LNCaP clone FGC (cell line): ENCODE measurements around the gene IRAK2.

Experiments
- DNase-seq: peaks from one replicate; pipeline ENCODE4 v3.0.0-alpha.2; 2011; ENCODE audit warnings: low read depth
- H3K4me3 ChIP-seq: 2 replicates; pipeline ENCODE4 v1.5.1; 2011; ENCODE audit warnings: mild to moderate bottlenecking, low read depth, low read length, control low read depth
- CTCF ChIP-seq: IDR thresholded peaks from 2 replicates; pipeline ENCODE4 v1.5.1; 2012; ENCODE audit warnings: mild to moderate bottlenecking; ENCODE audit not compliant: control insufficient read depth, insufficient read depth; ENCODE audit errors: extremely low read depth

Gene IRAK2

GRCh38 chr3:10164546-10165393 lies at the start of gene IRAK2:
TSS of gene IRAK2 (plus strand) at chr3:10164919. CDS start at chr3:10164955, 36 bp downstream.
- TF ChIP-seq CTCF, result peak; percentile 77
- H3K4me3 ChIP-seq, result peak within 1 kb of the TSS; percentile 68
- peak; percentile 4 for DNase-seq

GRCh38 chr3:10115326-10116137 lies 49.2 kb upstream of the IRAK2 start, which contains the start of gene BRK1:
TSS of gene BRK1 (plus strand) at chr3:10115675. CDS start at chr3:10115702, 27 bp downstream.
- DNase-seq, result peak; percentile 87
- peak within 1 kb of the TSS; percentile 98 for H3K4me3 ChIP-seq
- no peak for TF ChIP-seq CTCF

GRCh38 chr3:10116138-10116460 lies 48.6 kb upstream of the IRAK2 start:
- no peak for TF ChIP-seq CTCF
- no peak for DNase-seq
- H3K4me3 ChIP-seq, result peak overlapping the region; percentile 98

- TF ChIP-seq CTCF, result no peak
- no peak for DNase-seq
- peak overlapping the region; percentile 98 for H3K4me3 ChIP-seq
Measured at GRCh38 chr3:10116928-10117327, 47.8 kb upstream of the IRAK2 start.

GRCh38 chr3:10119376-10119775 lies 45.3 kb upstream of the IRAK2 start:
- no peak for TF ChIP-seq CTCF

GRCh38 chr3:10121064-10121463 lies 43.7 kb upstream of the IRAK2 start:
- H3K4me3 ChIP-seq, result no peak overlapping the region
- no peak for TF ChIP-seq CTCF
- no peak for DNase-seq

More at GRCh38 chr3:10119376-10119775, 45.3 kb upstream of the IRAK2 start:
- DNase-seq, result no peak
- no peak overlapping the region for H3K4me3 ChIP-seq
